ENCODE data around the gene RREB1.

Gene RREB1, protein sequence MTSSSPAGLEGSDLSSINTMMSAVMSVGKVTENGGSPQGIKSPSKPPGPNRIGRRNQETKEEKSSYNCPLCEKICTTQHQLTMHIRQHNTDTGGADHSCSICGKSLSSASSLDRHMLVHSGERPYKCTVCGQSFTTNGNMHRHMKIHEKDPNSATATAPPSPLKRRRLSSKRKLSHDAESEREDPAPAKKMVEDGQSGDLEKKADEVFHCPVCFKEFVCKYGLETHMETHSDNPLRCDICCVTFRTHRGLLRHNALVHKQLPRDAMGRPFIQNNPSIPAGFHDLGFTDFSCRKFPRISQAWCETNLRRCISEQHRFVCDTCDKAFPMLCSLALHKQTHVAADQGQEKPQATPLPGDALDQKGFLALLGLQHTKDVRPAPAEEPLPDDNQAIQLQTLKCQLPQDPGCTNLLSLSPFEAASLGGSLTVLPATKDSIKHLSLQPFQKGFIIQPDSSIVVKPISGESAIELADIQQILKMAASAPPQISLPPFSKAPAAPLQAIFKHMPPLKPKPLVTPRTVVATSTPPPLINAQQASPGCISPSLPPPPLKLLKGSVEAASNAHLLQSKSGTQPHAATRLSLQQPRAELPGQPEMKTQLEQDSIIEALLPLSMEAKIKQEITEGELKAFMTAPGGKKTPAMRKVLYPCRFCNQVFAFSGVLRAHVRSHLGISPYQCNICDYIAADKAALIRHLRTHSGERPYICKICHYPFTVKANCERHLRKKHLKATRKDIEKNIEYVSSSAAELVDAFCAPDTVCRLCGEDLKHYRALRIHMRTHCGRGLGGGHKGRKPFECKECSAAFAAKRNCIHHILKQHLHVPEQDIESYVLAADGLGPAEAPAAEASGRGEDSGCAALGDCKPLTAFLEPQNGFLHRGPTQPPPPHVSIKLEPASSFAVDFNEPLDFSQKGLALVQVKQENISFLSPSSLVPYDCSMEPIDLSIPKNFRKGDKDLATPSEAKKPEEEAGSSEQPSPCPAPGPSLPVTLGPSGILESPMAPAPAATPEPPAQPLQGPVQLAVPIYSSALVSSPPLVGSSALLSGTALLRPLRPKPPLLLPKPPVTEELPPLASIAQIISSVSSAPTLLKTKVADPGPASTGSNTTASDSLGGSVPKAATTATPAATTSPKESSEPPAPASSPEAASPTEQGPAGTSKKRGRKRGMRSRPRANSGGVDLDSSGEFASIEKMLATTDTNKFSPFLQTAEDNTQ (N-terminal part only)

DNA sequence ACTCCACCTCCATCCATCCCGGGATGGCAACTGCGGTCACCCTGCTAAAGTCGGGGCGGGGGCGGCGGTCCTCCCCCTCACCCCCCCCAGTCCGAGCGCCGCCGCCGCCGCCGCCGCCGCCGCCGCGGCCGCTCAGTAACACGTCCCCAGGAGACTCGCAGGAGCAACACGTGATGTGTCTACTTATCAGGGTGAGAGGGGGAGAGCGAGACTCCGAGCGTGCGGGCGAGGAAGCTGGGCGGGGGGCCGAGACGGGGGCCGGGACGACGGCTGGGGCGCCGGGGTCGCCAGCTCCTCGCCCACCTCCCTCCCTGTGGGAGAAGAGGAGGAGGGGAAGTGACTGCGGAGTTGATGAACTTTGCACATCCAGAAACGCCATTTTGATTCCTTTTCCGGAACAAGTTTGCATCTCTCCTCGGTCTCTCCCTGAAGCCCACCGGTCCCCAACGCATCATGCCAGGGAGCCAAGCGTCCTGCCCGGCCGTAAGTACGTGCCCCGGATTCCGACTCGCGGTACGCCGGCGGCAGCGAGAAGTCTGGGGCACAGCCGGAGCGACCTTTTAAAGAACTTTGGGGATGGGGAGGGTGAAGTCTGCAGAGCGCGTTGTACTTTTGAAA, at the start of gene RREB1:
TSS of gene RREB1 (plus strand) at position 384 of the 618 bp plus-strand sequence. CDS start 73,951 bp downstream, outside the sequence.
- Histone ChIP-seq H3K9ac (ENCODE audit: low read length) (peak within 1 kb of the TSS; percentile 65), H3K9me3 (ENCODE audit: low read length) (no peaks in the 10 kb centered on the region), H3K27ac (ENCODE audit: low read depth, low read length) (peak within 1 kb of the TSS; percentile 98), H3K27me3 (ENCODE audit: control insufficient read depth in 1 of 2, insufficient read depth in 2 of 2, low read length in 2 of 2) (no peaks in the 10 kb centered on the region), H3K4me3 (ENCODE audit: low read depth in 1 of 2, low read length in 2 of 2) (peak within 1 kb of the TSS; percentile 94 to 96), H3K36me3 (ENCODE audit: insufficient read depth, low read length) (no peaks in the 10 kb centered on the region), H3K4me1 (ENCODE audit: insufficient read depth, low read length) (peaks cover 13% of the 10 kb centered on the region)

DNA sequence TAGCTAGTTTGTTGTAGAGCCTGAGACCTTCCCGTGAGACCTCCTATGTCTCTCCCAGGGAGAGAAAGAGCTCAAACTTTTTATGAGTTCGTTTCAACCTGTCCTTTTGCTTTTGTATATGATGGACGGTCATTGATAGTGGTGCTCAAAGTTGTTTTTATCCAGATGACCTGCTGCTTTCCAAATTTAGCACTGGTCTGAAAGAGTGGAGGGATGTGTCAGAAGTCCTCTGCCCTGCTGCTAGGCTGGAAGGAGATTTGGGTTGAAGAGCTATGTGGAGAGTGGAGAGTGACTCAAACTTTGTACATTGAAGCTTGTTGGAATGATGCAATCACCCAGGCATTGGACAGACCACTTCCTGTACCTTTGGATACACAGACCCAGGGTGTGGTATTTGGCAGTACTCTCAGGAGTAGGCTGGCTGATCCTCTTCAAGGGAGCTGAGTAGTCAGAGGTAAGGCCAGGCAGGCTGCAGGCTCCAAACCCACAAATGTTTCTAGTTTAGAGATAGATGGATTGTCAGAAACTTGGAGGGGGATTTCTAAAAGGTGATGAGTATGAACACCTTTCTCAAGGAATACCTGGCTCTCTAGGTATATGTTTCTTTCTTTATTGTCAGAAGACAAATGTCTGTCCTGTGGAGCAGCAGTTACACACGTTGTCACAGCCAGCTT, 49.4 kb upstream of the RREB1 start:
- Histone ChIP-seq H3K4me1 (ENCODE audit: insufficient read depth, low read length) (no peaks in the 10 kb centered on the region), H3K9me3 (ENCODE audit: low read length) (no peaks in the 10 kb centered on the region), H3K27me3 (ENCODE audit: control insufficient read depth in 1 of 2, insufficient read depth in 2 of 2, low read length in 2 of 2) (no peaks in the 10 kb centered on the region), H3K27ac (ENCODE audit: low read depth, low read length) (no peak overlapping the region), H3K4me3 (ENCODE audit: low read depth in 1 of 2, low read length in 2 of 2) (no peak overlapping the region), H3K36me3 (ENCODE audit: insufficient read depth, low read length) (no peaks in the 10 kb centered on the region), H3K9ac (ENCODE audit: low read length) (no peak overlapping the region)

DNA sequence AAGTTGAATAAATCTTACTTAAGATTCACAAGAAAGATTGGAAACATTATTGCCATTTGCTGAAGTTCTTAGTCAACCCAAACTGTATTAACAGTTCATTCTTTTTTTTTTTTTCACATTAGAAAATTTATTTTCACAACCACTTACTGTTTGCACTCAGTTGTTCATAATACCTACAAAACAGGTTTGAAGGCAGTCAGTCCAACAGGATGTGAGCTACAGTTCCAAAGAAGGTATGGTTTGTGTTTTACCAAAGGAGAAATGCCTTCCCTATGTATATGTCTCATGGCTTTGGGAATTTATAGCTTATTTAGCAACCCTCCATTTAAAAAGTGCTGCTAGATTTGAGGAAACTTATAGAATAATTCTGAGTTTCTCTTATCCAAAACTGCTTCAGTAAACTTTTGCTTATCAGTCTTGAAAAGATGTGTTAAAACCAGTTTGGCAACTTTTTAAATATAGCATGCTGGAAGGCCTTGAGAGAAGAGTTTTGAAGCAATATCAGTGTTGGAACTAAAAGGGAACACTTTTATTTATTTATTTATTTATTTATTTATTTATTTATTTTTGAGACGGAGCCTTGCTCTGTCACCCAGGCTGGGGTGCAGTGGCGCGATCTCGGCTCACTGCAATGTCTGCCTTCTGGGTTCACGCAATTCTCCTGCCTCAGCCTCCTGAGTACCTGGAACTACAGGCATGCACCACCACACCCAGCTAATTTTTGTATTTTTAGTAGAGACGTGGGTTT, 46.8 kb upstream of the RREB1 start:
- Histone ChIP-seq H3K27ac (ENCODE audit: low read depth, low read length) (no peak overlapping the region), H3K9me3 (ENCODE audit: low read length) (no peaks in the 10 kb centered on the region), H3K36me3 (ENCODE audit: insufficient read depth, low read length) (no peaks in the 10 kb centered on the region), H3K4me3 (ENCODE audit: low read depth in 1 of 2, low read length in 2 of 2) (no peak overlapping the region), H3K9ac (ENCODE audit: low read length) (no peak overlapping the region), H3K27me3 (ENCODE audit: control insufficient read depth in 1 of 2, insufficient read depth in 2 of 2, low read length in 2 of 2) (no peaks in the 10 kb centered on the region), H3K4me1 (ENCODE audit: insufficient read depth, low read length) (no peaks in the 10 kb centered on the region)

DNA sequence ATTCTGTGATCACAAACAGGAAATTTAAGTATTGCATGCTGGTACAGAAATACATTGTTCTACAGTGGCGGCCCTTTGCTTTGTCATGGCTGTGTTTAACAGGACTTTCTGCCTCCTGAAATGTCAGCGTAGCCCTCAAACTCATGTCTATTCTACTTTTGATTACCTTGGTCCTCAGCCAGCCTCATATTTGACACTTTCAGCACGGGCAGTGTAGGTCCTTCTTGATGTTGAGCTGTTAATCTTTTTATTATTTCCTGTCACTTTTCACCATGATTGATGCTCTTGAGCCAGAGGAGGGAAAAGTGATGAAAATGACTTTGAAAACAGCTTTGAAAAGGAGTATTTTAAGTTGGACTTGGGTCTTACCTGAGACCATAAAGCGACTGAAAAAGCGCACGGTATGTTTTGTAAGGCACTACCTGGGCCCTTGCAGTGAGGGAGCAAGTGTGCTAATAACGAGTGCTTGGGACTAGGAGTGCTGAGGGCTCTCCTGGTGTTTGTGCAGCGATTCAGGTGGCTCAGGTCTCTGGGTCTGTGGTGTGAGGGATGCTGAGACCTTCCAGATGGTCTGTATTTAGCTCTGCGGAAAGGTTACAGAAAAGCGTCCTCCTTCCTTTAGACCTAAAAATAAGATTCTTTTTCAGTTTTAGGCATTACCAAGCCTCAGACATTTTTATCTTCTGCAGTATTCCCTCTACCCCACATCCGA, 45.2 kb upstream of the RREB1 start:
- Histone ChIP-seq H3K27ac (ENCODE audit: low read depth, low read length) (no peak overlapping the region), H3K27me3 (ENCODE audit: control insufficient read depth in 1 of 2, insufficient read depth in 2 of 2, low read length in 2 of 2) (no peaks in the 10 kb centered on the region)

DNA sequence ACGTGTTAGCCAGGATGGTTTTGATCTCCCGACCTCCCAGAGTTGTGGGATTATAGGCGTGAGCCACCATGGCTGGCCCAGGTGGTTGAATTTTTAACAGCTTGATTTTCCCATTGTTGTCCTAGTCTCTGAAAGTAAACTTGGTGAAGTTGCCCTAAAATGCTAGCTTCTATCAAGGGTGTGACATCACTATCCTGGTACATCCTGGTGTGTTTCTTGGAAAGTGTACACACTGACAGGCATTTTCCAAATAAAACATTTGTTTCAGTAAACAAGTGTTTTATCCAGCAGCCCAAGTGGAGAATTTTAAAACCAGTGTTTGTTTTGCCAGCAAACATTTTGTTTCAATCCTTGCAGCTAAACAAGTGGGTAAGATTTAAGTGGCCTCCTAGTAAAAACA, 40.5 kb upstream of the RREB1 start:
- Histone ChIP-seq H3K9me3 (ENCODE audit: low read length) (no peaks in the 10 kb centered on the region), H3K4me1 (ENCODE audit: insufficient read depth, low read length) (no peaks in the 10 kb centered on the region), H3K27ac (ENCODE audit: low read depth, low read length) (no peak overlapping the region)

More for the DNA sequence above, 45.2 kb upstream of the RREB1 start:
- H3K9ac ChIP-seq (ENCODE audit: low read length): no peak overlapping the region
- no peaks in the 10 kb centered on the region for H3K36me3 ChIP-seq (ENCODE audit: insufficient read depth, low read length)
- H3K4me3 ChIP-seq (ENCODE audit: low read depth in 1 of 2, low read length in 2 of 2): no peak overlapping the region
- H3K4me1 ChIP-seq (ENCODE audit: insufficient read depth, low read length): no peaks in the 10 kb centered on the region
- no peaks in the 10 kb centered on the region for H3K9me3 ChIP-seq (ENCODE audit: low read length)

DNA sequence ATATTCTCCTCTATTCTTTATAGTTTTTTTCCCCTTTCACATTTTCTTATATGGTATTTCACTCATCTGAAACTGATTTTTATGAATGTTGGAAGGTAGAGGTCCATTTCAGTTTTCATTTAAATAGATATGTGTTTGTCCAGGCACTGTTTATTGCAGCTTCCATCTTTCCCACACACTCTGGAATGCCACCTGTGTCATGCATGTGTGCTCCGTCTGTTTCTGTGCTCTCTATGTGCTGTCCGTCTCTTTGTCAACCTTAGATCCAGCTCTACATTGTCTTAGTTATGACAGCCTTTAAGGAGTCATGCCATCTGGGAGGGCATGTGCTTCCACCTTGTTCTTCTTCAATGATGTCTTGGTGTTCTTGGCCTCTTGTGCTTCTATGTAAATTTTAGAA, 36.4 kb upstream of the RREB1 start:
- Histone ChIP-seq H3K27ac (ENCODE audit: low read depth, low read length) (no peak overlapping the region), H3K27me3 (ENCODE audit: control insufficient read depth in 1 of 2, insufficient read depth in 2 of 2, low read length in 2 of 2) (no peaks in the 10 kb centered on the region), H3K4me3 (ENCODE audit: low read depth in 1 of 2, low read length in 2 of 2) (no peak overlapping the region), H3K36me3 (ENCODE audit: insufficient read depth, low read length) (no peaks in the 10 kb centered on the region), H3K9ac (ENCODE audit: low read length) (no peak overlapping the region), H3K4me1 (ENCODE audit: insufficient read depth, low read length) (no peaks in the 10 kb centered on the region), H3K9me3 (ENCODE audit: low read length) (no peaks in the 10 kb centered on the region)

More for the DNA sequence above, 40.5 kb upstream of the RREB1 start:
- Histone ChIP-seq H3K4me3 (ENCODE audit: low read depth in 1 of 2, low read length in 2 of 2) (no peak overlapping the region), H3K27me3 (ENCODE audit: control insufficient read depth in 1 of 2, insufficient read depth in 2 of 2, low read length in 2 of 2) (no peaks in the 10 kb centered on the region), H3K9ac (ENCODE audit: low read length) (no peak overlapping the region), H3K36me3 (ENCODE audit: insufficient read depth, low read length) (no peaks in the 10 kb centered on the region)

DNA sequence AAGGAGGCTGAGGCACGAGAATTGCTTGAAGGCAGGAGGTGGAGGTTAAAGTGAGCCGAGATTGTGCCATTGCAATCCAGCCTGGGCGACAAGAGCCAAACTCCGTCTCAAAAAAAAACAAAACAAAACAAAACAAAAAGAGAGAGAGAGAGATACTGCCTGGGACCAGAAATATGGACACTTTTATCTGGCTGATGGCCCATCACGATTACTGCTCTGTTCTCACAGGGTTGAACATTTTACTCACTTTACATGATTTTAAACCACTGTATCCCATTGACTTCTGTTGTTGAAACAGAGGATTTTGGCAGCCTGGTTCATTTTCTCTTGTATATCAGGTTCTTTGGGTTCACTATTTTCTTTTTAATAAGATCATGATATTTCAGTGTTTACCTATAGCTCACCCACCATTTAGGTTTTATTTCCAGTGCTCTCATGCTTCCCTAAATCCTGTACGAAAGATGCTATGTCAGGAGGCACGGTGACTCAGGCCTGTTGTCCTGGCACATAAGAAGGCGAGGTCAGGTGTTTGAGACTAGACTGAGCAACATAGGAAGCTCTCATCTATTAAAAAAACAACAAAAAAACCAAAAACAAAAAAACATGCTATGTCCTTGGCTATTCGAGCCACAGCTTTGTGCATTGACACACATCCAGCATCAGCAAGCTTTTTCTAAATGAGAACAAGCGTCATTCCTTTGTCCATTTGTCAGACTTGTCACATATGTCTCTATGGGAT, 34.5 kb upstream of the RREB1 start:
- no peaks in the 10 kb centered on the region for H3K36me3 ChIP-seq (ENCODE audit: insufficient read depth, low read length)
- H3K9ac ChIP-seq (ENCODE audit: low read length): no peak overlapping the region
- H3K4me3 ChIP-seq (ENCODE audit: low read depth in 1 of 2, low read length in 2 of 2): no peak overlapping the region
- H3K27me3 ChIP-seq (ENCODE audit: control insufficient read depth in 1 of 2, insufficient read depth in 2 of 2, low read length in 2 of 2): no peaks in the 10 kb centered on the region
- no peaks in the 10 kb centered on the region for H3K4me1 ChIP-seq (ENCODE audit: insufficient read depth, low read length)
- H3K27ac ChIP-seq (ENCODE audit: low read depth, low read length): no peak overlapping the region
- no peaks in the 10 kb centered on the region for H3K9me3 ChIP-seq (ENCODE audit: low read length)

DNA sequence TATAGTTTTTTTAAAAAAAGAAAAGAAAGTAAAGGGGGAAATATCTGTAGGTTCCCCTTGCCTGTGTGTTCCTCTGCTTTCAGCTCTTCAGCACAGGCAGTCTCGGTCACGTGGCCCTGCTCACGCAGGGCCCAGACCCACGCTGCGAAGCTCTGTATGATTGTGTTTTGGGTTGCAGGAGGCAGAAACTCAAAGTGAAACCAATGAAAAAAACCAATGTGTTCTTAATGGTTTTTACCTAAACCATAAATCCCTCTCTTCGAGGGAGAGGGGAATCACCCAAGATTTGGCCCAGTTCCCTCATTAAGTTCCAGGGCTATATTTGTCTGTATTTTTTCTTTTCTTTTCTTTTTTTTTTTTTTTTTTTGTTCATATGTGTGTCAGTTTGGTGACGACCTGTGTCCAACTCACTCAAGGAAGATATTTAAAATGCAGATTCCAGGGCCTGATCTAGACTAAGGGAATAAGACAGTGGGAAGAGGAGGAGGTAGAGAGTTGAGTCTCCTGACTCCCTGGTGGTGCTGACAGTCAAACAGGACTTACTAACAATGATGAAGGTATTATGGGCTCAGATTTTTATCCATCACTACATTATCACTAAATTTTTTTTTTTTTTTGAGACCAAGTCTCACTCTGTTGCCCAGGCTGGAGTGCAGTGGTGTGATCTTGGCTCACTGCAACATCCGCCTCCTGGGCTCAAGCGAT, 33.8 kb upstream of the RREB1 start:
- no peak overlapping the region for H3K4me3 ChIP-seq (ENCODE audit: low read depth in 1 of 2, low read length in 2 of 2)
- H3K27ac ChIP-seq (ENCODE audit: low read depth, low read length): no peak overlapping the region
- no peaks in the 10 kb centered on the region for H3K27me3 ChIP-seq (ENCODE audit: control insufficient read depth in 1 of 2, insufficient read depth in 2 of 2, low read length in 2 of 2)
- H3K9me3 ChIP-seq (ENCODE audit: low read length): no peaks in the 10 kb centered on the region
- no peak overlapping the region for H3K9ac ChIP-seq (ENCODE audit: low read length)
- H3K36me3 ChIP-seq (ENCODE audit: insufficient read depth, low read length): no peaks in the 10 kb centered on the region
- H3K4me1 ChIP-seq (ENCODE audit: insufficient read depth, low read length): no peaks in the 10 kb centered on the region

DNA sequence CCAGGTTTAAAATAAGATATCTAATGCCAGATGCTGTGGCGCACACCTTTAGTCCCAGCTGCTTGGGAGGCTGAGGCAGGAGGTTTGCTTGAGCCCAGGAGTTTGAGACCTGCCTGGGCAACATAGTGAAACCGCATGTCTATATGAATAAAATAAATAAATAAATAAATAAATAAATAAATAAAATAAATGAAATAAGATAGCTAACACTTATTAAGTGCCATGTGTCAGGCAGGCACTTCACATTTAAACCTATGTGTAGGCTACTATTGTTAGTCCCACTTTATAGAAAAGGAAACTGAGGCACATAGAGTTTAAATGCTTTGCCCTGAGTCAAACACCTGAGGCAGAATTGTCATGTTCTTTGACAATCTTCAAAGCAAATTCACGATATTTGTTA, 32.9 kb upstream of the RREB1 start:
- Histone ChIP-seq H3K4me1 (ENCODE audit: insufficient read depth, low read length) (no peaks in the 10 kb centered on the region), H3K9ac (ENCODE audit: low read length) (no peak overlapping the region), H3K9me3 (ENCODE audit: low read length) (no peaks in the 10 kb centered on the region), H3K27me3 (ENCODE audit: control insufficient read depth in 1 of 2, insufficient read depth in 2 of 2, low read length in 2 of 2) (no peaks in the 10 kb centered on the region), H3K4me3 (ENCODE audit: low read depth in 1 of 2, low read length in 2 of 2) (no peak overlapping the region), H3K36me3 (ENCODE audit: insufficient read depth, low read length) (no peaks in the 10 kb centered on the region), H3K27ac (ENCODE audit: low read depth, low read length) (no peak overlapping the region)
